Hepatocyte (in vitro differentiated cells): ENCODE measurements around the gene TPCN2. TPM values are rescaled to one million over a fixed set of nuclear protein-coding genes. Genes with fewer than 3 reads are reported as not detected.
A peak's percentile ranks its signal among the peaks of the same experiment; 100 is the strongest.

Source experiments
- DNase-seq: peaks from one replicate; pipeline ENCODE4 v3.0.0-alpha.2; 2016; ENCODE audit warnings: low spot score
- H2AFZ ChIP-seq: fragments of 200-600 bp; sonication (generic); 2 replicates; pipeline ENCODE4 v1.6.0; 2016; ENCODE audit warnings: antibody characterized with exemption, mild to moderate bottlenecking
- H3K27ac ChIP-seq: fragments of 200-600 bp; sonication (generic); 2 replicates; pipeline ENCODE4 v1.5.1; 2016; ENCODE audit warnings: mild to moderate bottlenecking
- H3K27me3 ChIP-seq: fragments of 200-600 bp; sonication (generic); 2 replicates; pipeline ENCODE4 v1.6.1; 2016
- H3K36me3 ChIP-seq: fragments of 200-600 bp; sonication (generic); replicated peaks from 2 replicates; pipeline ENCODE4 v1.5.1; 2016; ENCODE audit warnings: low read depth; ENCODE audit not compliant: insufficient read depth
- H3K4me1 ChIP-seq: fragments of 200-600 bp; sonication (generic); 2 replicates; pipeline ENCODE4 v1.5.1; 2016; ENCODE audit warnings: mild to moderate bottlenecking, moderate library complexity; ENCODE audit not compliant: insufficient read depth
- H3K4me2 ChIP-seq: fragments of 200-600 bp; sonication (generic); 2 replicates; pipeline ENCODE4 v1.6.0; 2016
- H3K4me3 ChIP-seq: fragments of 200-600 bp; sonication (generic); 2 replicates; pipeline ENCODE4 v1.5.1; 2016; ENCODE audit warnings: mild to moderate bottlenecking
- H3K79me2 ChIP-seq: fragments of 200-600 bp; sonication (generic); 2 replicates; pipeline ENCODE4 v1.6.0; 2017; ENCODE audit warnings: mild to moderate bottlenecking
- H3K9me2 ChIP-seq: fragments of 200-600 bp; sonication (generic); replicated peaks from 2 replicates; pipeline ENCODE4 v1.6.0; 2017; ENCODE audit warnings: mild to moderate bottlenecking; ENCODE audit not compliant: insufficient read depth
- H3K9me3 ChIP-seq: fragments of 200-600 bp; sonication (generic); 2 replicates; pipeline ENCODE4 v1.5.1; 2016; ENCODE audit warnings: low read depth, mild to moderate bottlenecking
- H4K20me1 ChIP-seq: fragments of 200-600 bp; sonication (generic); 2 replicates; pipeline ENCODE4 v1.6.0; 2016; ENCODE audit warnings: mild to moderate bottlenecking; ENCODE audit not compliant: insufficient read depth, poor library complexity, severe bottlenecking
- EZH2 ChIP-seq: fragments of 200-600 bp; sonication (generic); IDR thresholded peaks from 2 replicates; pipeline ENCODE4 v1.6.1; 2016; ENCODE audit warnings: antibody characterized with exemption, mild to moderate bottlenecking, borderline replicate concordance
- EZH2phosphoT487 ChIP-seq: fragments of 200-600 bp; sonication (generic); IDR thresholded peaks from one replicate; pipeline ENCODE4 v1.6.1; 2018; ENCODE audit warnings: antibody characterized with exemption, mild to moderate bottlenecking, low read depth, moderate library complexity; ENCODE audit not compliant: unreplicated experiment, severe bottlenecking
- WGBS: methylation state at CpG from one replicate; pipeline ENCODE4 v1.1.6; 2016; ENCODE audit warnings: low lambda C conversion rate; ENCODE audit errors: missing lambda C conversion rate; 5-methylcytosine and 5-hydroxymethylcytosine counted together
- polyA plus RNA-seq: library from polyadenylated mRNA; unstranded; fragments of >200 nt; fragmentation: Nextera tagmentation; extraction: Ambion mirVana; gene quantifications from 2 replicates; pipeline ENCODE4 v1.2.1, GENCODE V29; 2016
- total RNA-seq: library from RNA; depleted of rRNA; stranded (reverse); fragments of >200 nt; gene quantifications from 2 replicates; pipeline ENCODE4 v1.2.3, GENCODE V29; 2014
- TF ChIP-seq, protein P1 (sequence below): fragments of 200-600 bp; sonication (generic); IDR thresholded peaks from 2 replicates; pipeline ENCODE4 v1.5.1; 2016; ENCODE audit warnings: antibody characterized with exemption, mild to moderate bottlenecking; ENCODE audit not compliant: poor library complexity

TPCN2 gene
- total and polyA plus RNA-seq, 2 experiments from 2014 or later, result 16.6 to 21.3 TPM

DNA sequence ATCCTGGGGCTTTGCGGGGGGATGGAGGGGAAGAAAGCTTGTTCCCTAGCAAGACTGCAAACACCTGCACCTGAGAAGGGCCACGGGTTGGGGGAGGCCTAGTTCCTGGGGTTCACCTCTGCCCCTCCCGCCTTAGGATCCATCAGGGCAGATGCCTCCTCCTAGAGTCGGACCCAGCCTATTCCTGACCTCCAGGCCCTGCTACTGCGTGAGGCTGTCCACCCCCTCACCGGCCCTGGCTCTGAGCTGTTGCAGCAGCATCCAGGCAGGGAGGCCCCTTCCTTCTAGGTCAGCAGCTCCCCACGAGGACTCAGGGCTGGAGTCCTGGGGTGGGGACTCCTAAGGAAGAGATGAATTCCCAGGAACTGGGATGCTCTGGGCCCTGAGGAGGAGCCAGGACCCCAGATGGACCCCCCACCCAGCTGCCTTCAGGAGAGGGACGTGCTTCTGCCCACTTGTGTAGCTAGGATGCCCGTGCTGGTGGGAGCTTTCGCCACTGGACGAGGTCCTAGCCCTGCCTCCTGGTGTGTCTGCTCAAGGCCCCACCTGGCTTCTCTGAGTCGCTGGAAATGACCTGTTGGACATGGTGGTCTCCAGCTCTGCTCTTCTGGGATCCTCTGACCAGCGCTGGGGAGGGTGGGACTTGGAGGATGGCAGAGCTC, 46.0 kb upstream of the TPCN2 start:
- DNase-seq, result peak; percentile 3
- TF ChIP-seq EZH2phosphoT487, result no peak
- TF ChIP-seq EZH2, result no peak
- TF ChIP-seq, protein P1, sequence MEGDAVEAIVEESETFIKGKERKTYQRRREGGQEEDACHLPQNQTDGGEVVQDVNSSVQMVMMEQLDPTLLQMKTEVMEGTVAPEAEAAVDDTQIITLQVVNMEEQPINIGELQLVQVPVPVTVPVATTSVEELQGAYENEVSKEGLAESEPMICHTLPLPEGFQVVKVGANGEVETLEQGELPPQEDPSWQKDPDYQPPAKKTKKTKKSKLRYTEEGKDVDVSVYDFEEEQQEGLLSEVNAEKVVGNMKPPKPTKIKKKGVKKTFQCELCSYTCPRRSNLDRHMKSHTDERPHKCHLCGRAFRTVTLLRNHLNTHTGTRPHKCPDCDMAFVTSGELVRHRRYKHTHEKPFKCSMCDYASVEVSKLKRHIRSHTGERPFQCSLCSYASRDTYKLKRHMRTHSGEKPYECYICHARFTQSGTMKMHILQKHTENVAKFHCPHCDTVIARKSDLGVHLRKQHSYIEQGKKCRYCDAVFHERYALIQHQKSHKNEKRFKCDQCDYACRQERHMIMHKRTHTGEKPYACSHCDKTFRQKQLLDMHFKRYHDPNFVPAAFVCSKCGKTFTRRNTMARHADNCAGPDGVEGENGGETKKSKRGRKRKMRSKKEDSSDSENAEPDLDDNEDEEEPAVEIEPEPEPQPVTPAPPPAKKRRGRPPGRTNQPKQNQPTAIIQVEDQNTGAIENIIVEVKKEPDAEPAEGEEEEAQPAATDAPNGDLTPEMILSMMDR, result no peak

GRCh38 chr11:69003301-69003865, 45.3 kb upstream of the TPCN2 start:
- H3K9me2 ChIP-seq, result no peaks in the 10 kb centered on the region
- no peak overlapping the region for H3K27ac ChIP-seq
- TF ChIP-seq EZH2phosphoT487, result no peak
- no peak for TF ChIP-seq EZH2
- TF ChIP-seq, protein P1, result no peak
- H3K4me2 ChIP-seq, result no peak overlapping the region
- peaks cover 15% of the 10 kb centered on the region for H3K4me1 ChIP-seq
- WGBS, result 97% methylated on average over 9 of the region's 9 CpGs
- no peak overlapping the region for H2AFZ ChIP-seq
- H3K27me3 ChIP-seq, result no peaks in the 10 kb centered on the region
- no peak for DNase-seq
- no peaks in the 10 kb centered on the region for H3K36me3 ChIP-seq
- H3K79me2 ChIP-seq, result no peaks in the 10 kb centered on the region
- H3K4me3 ChIP-seq, result no peak overlapping the region
- no peaks in the 10 kb centered on the region for H4K20me1 ChIP-seq
- no peaks in the 10 kb centered on the region for H3K9me3 ChIP-seq

More for the DNA sequence above, 46.0 kb upstream of the TPCN2 start:
- Histone ChIP-seq H3K4me2 (no peak overlapping the region), H3K4me1 (peaks cover 8% of the 10 kb centered on the region), H3K4me3 (no peak overlapping the region), H3K36me3 (no peaks in the 10 kb centered on the region), H3K27me3 (no peaks in the 10 kb centered on the region), H3K27ac (no peak overlapping the region), H3K9me3 (no peaks in the 10 kb centered on the region), H3K79me2 (no peaks in the 10 kb centered on the region), H2AFZ (no peak overlapping the region), H4K20me1 (no peaks in the 10 kb centered on the region), H3K9me2 (no peaks in the 10 kb centered on the region)
- 94% methylated on average over 13 of the region's 13 CpGs for WGBS

DNA sequence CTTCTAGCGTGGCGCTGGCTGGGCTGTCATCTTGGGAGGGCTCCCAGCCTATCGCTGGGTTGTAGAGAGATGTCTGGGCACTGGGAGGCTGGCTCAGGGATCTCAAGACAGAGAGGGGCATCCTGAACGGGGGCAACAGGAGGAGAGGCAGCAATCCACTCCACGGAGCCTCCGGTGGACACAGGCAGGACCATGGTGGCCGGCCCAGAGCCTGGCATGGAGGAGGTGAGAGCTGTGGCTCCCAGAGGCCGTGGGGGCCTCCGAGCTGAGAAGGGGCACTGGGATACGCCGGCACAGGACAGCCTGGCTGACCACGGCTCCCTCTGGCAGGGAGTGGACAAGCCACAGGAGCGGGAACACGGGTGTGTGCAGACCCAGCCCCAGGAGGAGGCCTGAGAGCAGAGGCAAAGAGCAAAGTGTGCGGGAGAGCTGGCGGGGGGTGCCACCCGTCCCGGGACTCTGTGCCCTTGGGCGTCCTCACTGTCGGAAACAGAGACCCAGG, 44.8 kb upstream of the TPCN2 start:
- H3K79me2 ChIP-seq, result no peaks in the 10 kb centered on the region
- H3K9me2 ChIP-seq, result no peaks in the 10 kb centered on the region
- no peaks in the 10 kb centered on the region for H3K27me3 ChIP-seq
- H2AFZ ChIP-seq, result no peak overlapping the region
- H3K4me3 ChIP-seq, result no peak overlapping the region
- H3K9me3 ChIP-seq, result no peaks in the 10 kb centered on the region
- H4K20me1 ChIP-seq, result no peaks in the 10 kb centered on the region
- peak; percentile 2 for DNase-seq
- H3K27ac ChIP-seq, result no peak overlapping the region
- H3K36me3 ChIP-seq, result no peaks in the 10 kb centered on the region
- no peak overlapping the region for H3K4me2 ChIP-seq
- WGBS, result 93% methylated on average over 20 of the region's 20 CpGs
- TF ChIP-seq, protein P1, result no peak
- TF ChIP-seq EZH2, result no peak
- TF ChIP-seq EZH2phosphoT487, result no peak
- peaks cover 18% of the 10 kb centered on the region for H3K4me1 ChIP-seq
